ENCODE data around the gene TMEM130. TPM values are rescaled to one million over a fixed set of nuclear protein-coding genes. Genes with fewer than 3 reads are reported as not detected.

Gene TMEM130
- total and polyA plus RNA-seq, 2 experiments from 2014 or later: 1.5 to 2.0 TPM

DNA sequence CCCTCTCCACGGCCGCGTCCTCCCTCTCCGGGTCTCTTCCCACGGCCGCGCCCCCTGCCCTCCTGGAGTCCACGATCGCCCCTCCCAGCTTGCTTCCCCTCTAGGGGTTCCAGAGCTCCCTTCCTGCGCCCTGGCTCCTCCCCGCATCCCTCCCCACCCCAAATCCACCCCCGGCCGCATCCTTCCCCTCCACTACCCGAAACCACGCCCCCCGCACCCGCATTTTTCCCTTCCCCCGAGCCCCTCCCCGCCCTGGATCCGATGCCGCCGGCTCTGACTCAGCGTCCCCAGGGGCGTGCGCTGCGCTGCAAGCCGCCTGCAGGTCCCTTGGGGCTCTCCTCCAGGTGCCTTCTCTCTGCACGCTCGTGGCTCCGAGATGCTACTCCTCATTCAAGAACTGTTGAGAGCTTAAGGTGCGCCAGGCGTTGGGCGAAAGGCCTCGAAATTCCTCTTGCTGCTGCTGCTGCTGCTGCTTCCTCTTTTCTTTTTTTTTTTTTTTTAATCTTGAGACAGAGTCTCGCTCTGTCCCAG is 372 bp upstream of the TMEM130 start (continued):
- TF ChIP-seq, protein P1, sequence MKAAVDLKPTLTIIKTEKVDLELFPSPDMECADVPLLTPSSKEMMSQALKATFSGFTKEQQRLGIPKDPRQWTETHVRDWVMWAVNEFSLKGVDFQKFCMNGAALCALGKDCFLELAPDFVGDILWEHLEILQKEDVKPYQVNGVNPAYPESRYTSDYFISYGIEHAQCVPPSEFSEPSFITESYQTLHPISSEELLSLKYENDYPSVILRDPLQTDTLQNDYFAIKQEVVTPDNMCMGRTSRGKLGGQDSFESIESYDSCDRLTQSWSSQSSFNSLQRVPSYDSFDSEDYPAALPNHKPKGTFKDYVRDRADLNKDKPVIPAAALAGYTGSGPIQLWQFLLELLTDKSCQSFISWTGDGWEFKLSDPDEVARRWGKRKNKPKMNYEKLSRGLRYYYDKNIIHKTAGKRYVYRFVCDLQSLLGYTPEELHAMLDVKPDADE (IDR thresholded peaks at IDR 0.05): no peak
- no peak for TF ChIP-seq JUNB (IDR thresholded peaks at IDR 0.05; ENCODE audit: unreplicated experiment)
- no peak for TF ChIP-seq ZNF114 (CRISPR knock-in tag; IDR thresholded peaks at IDR 0.05)
- no peak for TF ChIP-seq STAT1 (IDR thresholded peaks at IDR 0.05; ENCODE audit: unreplicated experiment)
- TF ChIP-seq CTCF (conservative IDR thresholded peaks at IDR 0.05; ENCODE audit: low read depth in 2 of 2): no peak
- TF ChIP-seq POLR2AphosphoS5 (IDR thresholded peaks at IDR 0.05; ENCODE audit: low read depth): no peak
- TF ChIP-seq NANOG (IDR thresholded peaks at IDR 0.05; ENCODE audit: borderline replicate concordance): no peak
- TF ChIP-seq EZH2phosphoT487 (IDR thresholded peaks at IDR 0.05; ENCODE audit: unreplicated experiment): no peak
- TF ChIP-seq EZH2 (IDR thresholded peaks at IDR 0.05; ENCODE audit: low read depth, unreplicated experiment): no peak

GRCh38 chr7:98869027-98869596 is 702 bp downstream of the TMEM130 start:
- peak overlapping the region; percentile 82 for H3K4me3 ChIP-seq
- no peaks in the 10 kb centered on the region for H3K36me3 Mint-ChIP-seq (ENCODE audit: low read depth)
- H4K20me1 ChIP-seq (replicated peaks; ENCODE audit: insufficient read depth): no peaks in the 10 kb centered on the region
- peaks cover 10% of the 10 kb centered on the region; the same call in 1 of the 2 replicates for H3K4me1 ChIP-seq (ENCODE audit: insufficient read depth)
- peaks cover 30% of the 10 kb centered on the region for H3K27me3 ChIP-seq (ENCODE audit: insufficient read depth)
- H3K27ac ChIP-seq (ENCODE audit: low read depth): no peak overlapping the region
- DNase-seq (ENCODE audit: low spot score) (peak; percentile 31), ATAC-seq (peak; percentile 20)
- H3K36me3 ChIP-seq (ENCODE audit: insufficient read depth): no peaks in the 10 kb centered on the region
- no peaks in the 10 kb centered on the region for H3K9me2 ChIP-seq (ENCODE audit: insufficient read depth)
- H3K4me3 Mint-ChIP-seq: peak overlapping the region; percentile 67
- peak overlapping the region; percentile 88 for H3K4me2 ChIP-seq
- H3K79me2 ChIP-seq (replicated peaks; ENCODE audit: insufficient read depth): no peaks in the 10 kb centered on the region
- TF ChIP-seq NANOG (IDR thresholded peaks at IDR 0.05; ENCODE audit: borderline replicate concordance): no peak
- TF ChIP-seq, protein P1 (IDR thresholded peaks at IDR 0.05): no peak
- TF ChIP-seq EZH2 (IDR thresholded peaks at IDR 0.05; ENCODE audit: low read depth, unreplicated experiment): peak; percentile 45
- H3K9me3 Mint-ChIP-seq: no peaks in the 10 kb centered on the region
- no peaks in the 10 kb centered on the region for H3F3A ChIP-seq (replicated peaks; ENCODE audit: low read depth)
- no peak overlapping the region for H3K27ac Mint-ChIP-seq
- H3K27me3 Mint-ChIP-seq (ENCODE audit: insufficient read depth, low read depth, poor library complexity): peaks cover 17% of the 10 kb centered on the region
- H2AFZ ChIP-seq: peak overlapping the region; percentile 97
- peaks cover 6% of the 10 kb centered on the region; the same call in 2 of the 3 replicates for H3K4me1 Mint-ChIP-seq
